Osteoblast (primary cell): ENCODE results near the gene HBG2. TPM values are rescaled to one million over a fixed set of nuclear protein-coding genes. Genes with fewer than 3 reads are reported as not detected.
"Not testable (repeated sequence)": the region's sequence is repeated elsewhere in the genome, so short reads cannot be mapped to it uniquely, and the experiment has no call there.

Experiments
- DNase-seq: peaks from one replicate; pipeline ENCODE4 v3.0.0; 2011; ENCODE audit warnings: low spot score, mixed read lengths; ENCODE audit not compliant: insufficient read length; ENCODE audit errors: missing footprints
- H2AFZ ChIP-seq: 2 replicates; pipeline ENCODE4 v1.6.0; 2011; ENCODE audit warnings: mild to moderate bottlenecking, low read length
- H3K27ac ChIP-seq: 2 replicates; pipeline ENCODE4 v1.5.1; 2011; ENCODE audit warnings: mild to moderate bottlenecking, low read depth, low read length, moderate library complexity
- H3K27me3 ChIP-seq: 2 replicates; pipeline ENCODE4 v1.6.0; 2012; ENCODE audit warnings: mild to moderate bottlenecking, control low read depth, inconsistent platforms, low read length, moderate library complexity; ENCODE audit not compliant: insufficient read depth
- H3K36me3 ChIP-seq: 2 replicates; pipeline ENCODE4 v1.5.1; 2011; ENCODE audit warnings: mild to moderate bottlenecking, low read length, control low read depth, moderate library complexity; ENCODE audit not compliant: insufficient read depth
- H3K4me1 ChIP-seq: 2 replicates; pipeline ENCODE4 v1.5.1; 2011; ENCODE audit warnings: mild to moderate bottlenecking, low read length, control low read depth, moderate library complexity; ENCODE audit not compliant: insufficient read depth
- H3K4me2 ChIP-seq: 2 replicates; pipeline ENCODE4 v1.6.0; 2011; ENCODE audit warnings: mild to moderate bottlenecking, low read length; ENCODE audit not compliant: insufficient read depth
- H3K4me3 ChIP-seq: fragments of 200-600 bp; sonication (generic); 3 replicates; pipeline ENCODE4 v1.5.1; 2012; ENCODE audit warnings: mild to moderate bottlenecking, low read length, inconsistent platforms; ENCODE audit not compliant: insufficient read depth
- H3K79me2 ChIP-seq: 2 replicates; pipeline ENCODE4 v1.6.0; 2012; ENCODE audit warnings: mild to moderate bottlenecking, low read length, control low read depth, inconsistent platforms; ENCODE audit not compliant: insufficient read depth
- H3K9me3 ChIP-seq: 2 replicates; pipeline ENCODE4 v1.5.1; 2011; ENCODE audit warnings: low read depth, low read length, control low read depth
- H4K20me1 ChIP-seq: 2 replicates; pipeline ENCODE4 v1.6.0; 2012; ENCODE audit warnings: mild to moderate bottlenecking, low read length, control low read depth; ENCODE audit not compliant: insufficient read depth
- total RNA-seq: library from RNA; depleted of rRNA; stranded (reverse); fragments of >200 nt; gene quantifications from 2 replicates; pipeline ENCODE4 v1.2.3, GENCODE V29; 2012
- TF ChIP-seq, protein P1 (sequence below): IDR thresholded peaks from 2 replicates; pipeline ENCODE4 v1.5.1; 2011; ENCODE audit warnings: mild to moderate bottlenecking, low read depth, low read length, moderate library complexity; ENCODE audit errors: extremely low read depth

HBG2 gene
- total RNA-seq, 1 donor: not detected

DNA sequence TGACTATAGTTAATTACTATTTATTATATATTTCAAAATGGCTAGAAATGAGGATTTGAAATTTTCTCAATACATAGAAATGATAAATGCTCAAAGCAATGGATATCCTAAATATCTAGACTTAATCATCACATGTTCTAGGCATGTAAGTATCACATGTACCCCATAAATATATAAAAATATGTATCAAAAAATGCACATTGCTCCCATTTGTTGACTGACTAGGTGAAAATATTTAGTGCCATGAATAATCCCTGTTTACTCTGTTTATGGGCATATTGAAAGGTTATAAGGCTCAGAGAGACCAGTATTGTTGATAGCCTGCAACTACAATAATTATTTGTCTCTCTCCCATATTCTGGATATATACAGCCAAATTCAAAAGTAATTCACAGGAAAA, 12.0 kb upstream of the HBG2 start:
- TF ChIP-seq, protein P1, sequence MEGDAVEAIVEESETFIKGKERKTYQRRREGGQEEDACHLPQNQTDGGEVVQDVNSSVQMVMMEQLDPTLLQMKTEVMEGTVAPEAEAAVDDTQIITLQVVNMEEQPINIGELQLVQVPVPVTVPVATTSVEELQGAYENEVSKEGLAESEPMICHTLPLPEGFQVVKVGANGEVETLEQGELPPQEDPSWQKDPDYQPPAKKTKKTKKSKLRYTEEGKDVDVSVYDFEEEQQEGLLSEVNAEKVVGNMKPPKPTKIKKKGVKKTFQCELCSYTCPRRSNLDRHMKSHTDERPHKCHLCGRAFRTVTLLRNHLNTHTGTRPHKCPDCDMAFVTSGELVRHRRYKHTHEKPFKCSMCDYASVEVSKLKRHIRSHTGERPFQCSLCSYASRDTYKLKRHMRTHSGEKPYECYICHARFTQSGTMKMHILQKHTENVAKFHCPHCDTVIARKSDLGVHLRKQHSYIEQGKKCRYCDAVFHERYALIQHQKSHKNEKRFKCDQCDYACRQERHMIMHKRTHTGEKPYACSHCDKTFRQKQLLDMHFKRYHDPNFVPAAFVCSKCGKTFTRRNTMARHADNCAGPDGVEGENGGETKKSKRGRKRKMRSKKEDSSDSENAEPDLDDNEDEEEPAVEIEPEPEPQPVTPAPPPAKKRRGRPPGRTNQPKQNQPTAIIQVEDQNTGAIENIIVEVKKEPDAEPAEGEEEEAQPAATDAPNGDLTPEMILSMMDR: no peak
- Histone ChIP-seq H2AFZ (no peak overlapping the region), H3K4me2 (no peak overlapping the region), H4K20me1 (no peaks in the 10 kb centered on the region), H3K4me3 (no peak overlapping the region), H3K27me3 (no peaks in the 10 kb centered on the region), H3K79me2 (no peaks in the 10 kb centered on the region), H3K36me3 (no peaks in the 10 kb centered on the region), H3K27ac (no peak overlapping the region), H3K9me3 (no peaks in the 10 kb centered on the region), H3K4me1 (no peaks in the 10 kb centered on the region)
- no peak for DNase-seq

DNA sequence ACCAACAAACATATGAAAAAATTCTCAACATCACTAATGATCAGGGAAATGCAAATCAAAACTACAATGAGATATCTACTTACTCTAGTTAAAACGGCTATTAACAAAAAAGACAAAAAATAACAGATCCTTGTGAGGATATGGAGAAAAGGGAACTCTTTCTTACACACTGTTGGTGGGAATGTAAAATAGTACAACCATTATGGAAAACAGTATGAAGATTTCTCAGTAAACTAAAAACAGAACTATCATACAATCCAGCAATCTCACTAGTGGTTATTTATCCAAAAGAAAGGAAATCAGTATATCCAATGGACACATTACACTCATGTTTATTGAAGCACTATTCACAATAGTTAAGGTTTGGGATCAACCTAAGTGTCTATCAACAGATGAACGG, 11.3 kb upstream of the HBG2 start:
- TF ChIP-seq, protein P1: no peak
- Histone ChIP-seq H3K4me1 (no peaks in the 10 kb centered on the region), H3K36me3 (no peaks in the 10 kb centered on the region), H3K4me2 (no peak overlapping the region), H2AFZ (no peak overlapping the region), H4K20me1 (no peaks in the 10 kb centered on the region), H3K4me3 (no peak overlapping the region), H3K79me2 (no peaks in the 10 kb centered on the region), H3K27ac (no peak overlapping the region), H3K27me3 (no peaks in the 10 kb centered on the region), H3K9me3 (no peaks in the 10 kb centered on the region)
- no peak for DNase-seq

DNA sequence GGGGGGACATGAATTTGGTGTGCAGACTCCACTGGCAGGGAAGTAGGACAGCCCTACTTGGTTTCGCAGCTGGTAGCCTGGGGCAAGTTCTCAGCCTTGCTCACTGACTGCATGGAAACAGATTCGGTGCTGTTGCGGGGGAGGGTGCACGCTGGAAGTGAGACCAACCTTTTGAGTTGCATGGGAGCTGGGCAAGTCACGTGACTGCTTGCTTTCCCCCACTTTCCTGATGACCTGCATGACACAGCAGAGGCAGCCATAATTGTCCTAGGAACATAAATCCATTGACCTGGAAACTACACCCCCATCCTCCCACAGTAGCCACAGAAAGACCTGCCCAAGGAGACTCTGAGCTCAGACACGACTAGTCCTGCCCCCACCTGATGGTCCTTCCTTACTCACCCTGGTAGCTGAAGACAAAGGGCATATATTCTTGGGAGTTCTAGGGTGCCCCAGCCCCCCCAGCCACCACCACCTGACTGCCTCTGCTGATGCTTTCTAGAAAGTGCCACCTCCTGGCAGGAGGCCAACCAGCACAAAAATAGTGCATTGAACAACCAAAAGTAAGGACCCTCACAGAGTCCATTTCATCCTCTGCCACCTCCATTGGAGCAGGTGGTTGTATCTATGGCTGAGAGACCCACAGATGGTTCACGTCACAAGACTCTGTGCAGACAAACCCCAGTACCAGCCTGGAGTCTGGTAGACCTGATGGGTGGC, 4.1 kb upstream of the HBG2 start:
- TF ChIP-seq, protein P1: no peak
- no peaks in the 10 kb centered on the region for H4K20me1 ChIP-seq
- no peaks in the 10 kb centered on the region for H3K27me3 ChIP-seq
- H2AFZ ChIP-seq: no peak overlapping the region
- H3K9me3 ChIP-seq: no peaks in the 10 kb centered on the region
- no peak overlapping the region for H3K4me2 ChIP-seq
- no peaks in the 10 kb centered on the region for H3K36me3 ChIP-seq
- no peak overlapping the region for H3K4me3 ChIP-seq
- H3K4me1 ChIP-seq: no peaks in the 10 kb centered on the region
- H3K79me2 ChIP-seq: no peaks in the 10 kb centered on the region
- no peak overlapping the region for H3K27ac ChIP-seq
- no peak for DNase-seq

DNA sequence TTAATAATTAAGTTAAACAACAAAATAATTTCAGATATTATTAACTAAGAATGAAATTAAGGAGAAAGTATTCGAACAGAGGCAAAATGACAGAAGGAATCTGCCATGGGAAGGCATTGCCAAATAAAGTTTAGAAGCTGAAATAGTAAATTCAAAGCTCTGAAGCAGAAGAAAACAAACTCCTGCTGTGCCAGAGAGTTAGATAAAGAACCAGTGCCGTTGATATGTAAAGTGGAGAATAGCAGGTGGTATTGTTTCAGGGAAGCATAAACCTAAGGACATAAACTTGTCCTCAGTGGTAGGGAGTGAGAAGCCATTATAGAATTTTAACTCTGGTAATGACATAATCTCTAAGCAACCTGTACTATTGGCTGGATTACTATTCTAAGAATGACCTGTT, 2.7 kb upstream of the HBG2 start:
- H3K27ac ChIP-seq: no peak overlapping the region
- TF ChIP-seq, protein P1: no peak
- no peaks in the 10 kb centered on the region for H3K4me1 ChIP-seq
- no peaks in the 10 kb centered on the region for H4K20me1 ChIP-seq
- no peaks in the 10 kb centered on the region for H3K27me3 ChIP-seq
- no peak for DNase-seq
- no peak overlapping the region for H2AFZ ChIP-seq
- no peaks in the 10 kb centered on the region for H3K9me3 ChIP-seq
- no peaks in the 10 kb centered on the region for H3K79me2 ChIP-seq
- no peaks in the 10 kb centered on the region for H3K36me3 ChIP-seq
- H3K4me2 ChIP-seq: no peak overlapping the region
- H3K4me3 ChIP-seq: no peak overlapping the region

DNA sequence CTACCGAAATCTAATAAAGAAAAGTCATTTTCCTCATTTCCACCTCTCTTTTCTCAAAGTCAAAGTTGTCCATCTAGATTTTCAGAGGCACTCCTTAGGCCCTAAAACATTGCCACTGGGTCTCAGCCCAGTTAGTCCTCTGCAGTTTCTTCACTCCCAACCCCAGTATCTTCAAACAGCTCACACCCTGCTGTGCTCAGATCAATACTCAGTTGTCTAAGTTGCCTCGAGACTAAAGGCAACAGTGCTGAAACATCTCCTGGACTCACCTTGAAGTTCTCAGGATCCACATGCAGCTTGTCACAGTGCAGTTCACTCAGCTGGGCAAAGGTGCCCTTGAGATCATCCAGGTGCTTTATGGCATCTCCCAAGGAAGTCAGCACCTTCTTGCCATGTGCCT, 558 bp downstream of the HBG2 start:
- not testable (repeated sequence) for H3K79me2 ChIP-seq, H4K20me1 ChIP-seq, H3K4me2 ChIP-seq, DNase-seq, H3K36me3 ChIP-seq, H3K27me3 ChIP-seq, H3K4me1 ChIP-seq, H3K9me3 ChIP-seq, H3K27ac ChIP-seq, H3K4me3 ChIP-seq, H2AFZ ChIP-seq

DNA sequence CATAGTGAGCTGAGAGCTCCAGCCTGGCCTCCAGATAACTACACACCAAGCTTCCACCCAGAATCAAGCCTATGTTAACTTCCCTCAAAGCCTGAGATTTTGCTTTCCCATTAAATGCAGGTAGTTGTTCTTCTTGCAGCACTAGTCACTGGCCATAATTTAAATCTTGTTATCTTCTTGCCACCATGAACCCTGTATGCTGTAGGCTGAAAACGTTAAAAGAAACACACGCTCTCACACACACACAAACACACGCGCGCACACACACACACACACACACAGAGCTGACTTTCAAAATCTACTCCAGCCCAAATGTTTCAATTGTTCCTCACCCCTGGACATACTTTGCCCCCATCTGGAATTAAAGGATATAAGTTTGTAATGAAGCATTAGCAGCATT, 1.1 kb downstream of the HBG2 start:
- not testable (repeated sequence) for H3K36me3 ChIP-seq, H2AFZ ChIP-seq, H3K79me2 ChIP-seq, H3K4me2 ChIP-seq, H3K27ac ChIP-seq, DNase-seq, H3K9me3 ChIP-seq, H3K27me3 ChIP-seq, H3K4me1 ChIP-seq, H3K4me3 ChIP-seq, H4K20me1 ChIP-seq
